GM19468 (cell line): ENCODE results near the gene AMHR2.

ENCODE experiments used
- ATAC-seq: cut with Tn5 transposase; IDR thresholded peaks from one replicate; pipeline ENCODE4 v1.9.1; 2021; ENCODE audit warnings: mild to moderate bottlenecking, moderate library complexity, moderate number of reproducible peaks; ENCODE audit not compliant: unreplicated experiment; ENCODE audit errors: extremely low read depth

The AMHR2 gene

DNA sequence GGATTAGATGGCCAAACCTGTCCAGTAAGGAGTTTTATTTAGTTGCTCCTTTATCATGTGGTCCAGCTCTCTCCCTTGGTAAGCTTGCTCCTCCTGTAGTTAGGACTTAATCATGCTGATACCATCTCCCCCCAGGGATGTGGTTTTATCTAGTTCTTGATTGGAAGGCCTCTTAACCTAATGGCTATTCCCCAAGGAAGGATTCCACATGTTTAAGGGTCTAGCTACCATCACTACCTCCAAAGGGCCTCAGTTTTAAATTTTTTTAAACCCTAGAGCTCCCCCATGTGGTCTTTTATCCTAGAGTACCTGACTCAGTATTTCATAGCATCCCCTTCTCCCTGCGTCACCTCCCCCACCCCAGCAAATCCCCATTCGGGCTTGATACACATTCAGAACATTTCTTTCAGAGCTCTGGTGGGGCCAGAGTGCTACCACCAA lies 53.1 kb downstream of the AMHR2 start:
- ATAC-seq, result no peak

DNA sequence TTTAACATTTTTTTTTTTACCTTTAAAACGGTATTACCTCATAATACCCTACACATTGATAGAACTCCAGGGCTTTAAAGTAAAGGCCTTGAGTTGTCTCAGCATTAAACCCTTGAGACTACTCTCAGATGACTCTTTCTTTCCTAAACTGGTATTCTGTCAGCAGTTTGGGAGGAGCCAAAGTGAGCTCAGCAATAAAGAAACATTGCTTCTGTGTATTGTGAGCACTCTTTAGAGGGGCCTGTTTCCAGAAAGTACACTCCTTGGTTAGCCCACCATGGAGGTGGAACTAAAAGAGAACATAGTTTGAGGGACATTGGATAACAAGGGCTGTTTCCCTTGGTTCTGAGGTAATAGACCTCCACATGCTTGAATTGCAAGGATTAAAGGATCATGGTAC lies 55.2 kb downstream of the AMHR2 start:
- no peak for ATAC-seq

DNA sequence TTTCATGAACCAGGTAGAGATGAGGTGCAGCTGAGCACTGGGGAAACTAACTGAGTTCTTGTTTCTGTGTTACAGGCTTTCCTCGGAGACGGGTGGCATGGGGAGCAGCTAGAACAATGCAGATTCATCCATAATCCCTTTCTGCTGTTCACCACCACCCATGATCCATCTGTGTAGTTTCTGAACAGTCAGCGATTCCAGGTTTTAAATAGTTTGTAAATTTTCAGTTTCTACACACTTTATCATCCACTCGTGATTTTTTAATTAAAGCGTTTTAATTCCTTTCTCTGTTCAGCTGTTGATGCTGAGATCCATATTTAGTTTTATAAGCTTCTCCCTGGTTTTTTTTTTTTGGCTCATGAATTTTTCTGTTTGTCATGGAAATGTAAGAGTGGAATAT lies 55.7 kb downstream of the AMHR2 start:
- ATAC-seq, result no peak

DNA sequence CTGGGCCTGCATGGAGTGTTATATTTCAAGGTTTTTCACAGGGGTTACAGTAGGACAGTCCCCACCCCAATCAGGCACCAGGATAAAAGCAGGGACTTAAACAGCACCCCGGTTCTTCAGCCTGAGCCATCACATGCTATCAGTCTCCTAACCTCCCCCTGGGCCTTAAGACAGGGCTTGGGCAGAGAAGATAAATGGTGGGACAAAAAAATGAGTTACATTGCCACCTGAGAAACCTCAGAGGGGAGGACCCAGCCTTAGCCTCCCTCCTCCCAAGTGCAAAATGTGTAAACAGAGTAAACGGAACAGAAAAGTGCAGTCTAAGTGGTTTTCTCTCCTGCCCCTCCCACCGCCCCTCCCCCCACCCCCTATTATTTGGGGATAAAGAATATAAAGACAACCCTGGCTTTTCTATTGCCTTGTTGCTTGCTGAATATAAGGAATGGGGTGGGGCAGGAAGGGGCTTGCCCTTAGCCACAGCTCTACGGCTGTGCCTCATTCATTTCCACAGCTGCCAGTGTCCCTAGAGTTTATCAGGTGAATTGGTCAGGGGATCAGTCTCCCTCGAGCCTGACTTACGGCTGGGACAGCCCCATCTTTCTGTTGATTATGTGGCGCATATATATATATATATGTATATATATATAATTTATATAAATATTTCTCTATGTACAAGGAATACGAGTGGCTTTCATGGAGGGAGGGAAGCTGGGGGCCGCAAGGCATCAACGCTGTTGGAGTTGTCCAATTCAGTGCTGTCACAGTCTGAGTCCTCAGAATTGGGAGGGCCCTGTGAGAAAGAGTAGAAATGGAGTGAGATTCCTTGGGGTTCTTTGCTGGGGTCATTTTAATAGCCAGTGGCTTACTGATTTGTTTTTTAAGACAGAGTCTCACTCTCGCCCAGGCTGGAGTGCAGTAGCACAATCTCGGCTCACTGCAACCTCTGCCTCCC lies 57.1 kb downstream of the AMHR2 start:
- ATAC-seq, result no peak
